SK-N-MC (cell line): ENCODE measurements around the gene PLA2G4B.

ENCODE experiments used
- EZH2 ChIP-seq: fragments of 200-600 bp; sonication (generic); IDR thresholded peaks from one replicate; pipeline ENCODE4 v1.6.1; 2017; ENCODE audit warnings: antibody characterized with exemption
- FOXP2 ChIP-seq: optimal IDR thresholded peaks from 2 replicates; pipeline ENCODE3; 2011; ENCODE audit warnings: mild to moderate bottlenecking, moderate library complexity; ENCODE audit not compliant: insufficient read depth; ENCODE audit errors: extremely low read length, control extremely low read depth
- POLR2AphosphoS5 ChIP-seq: IDR thresholded peaks from 2 replicates; pipeline ENCODE4 v1.6.1; 2012; ENCODE audit warnings: mild to moderate bottlenecking, low read depth, low read length, borderline replicate concordance

DNA sequence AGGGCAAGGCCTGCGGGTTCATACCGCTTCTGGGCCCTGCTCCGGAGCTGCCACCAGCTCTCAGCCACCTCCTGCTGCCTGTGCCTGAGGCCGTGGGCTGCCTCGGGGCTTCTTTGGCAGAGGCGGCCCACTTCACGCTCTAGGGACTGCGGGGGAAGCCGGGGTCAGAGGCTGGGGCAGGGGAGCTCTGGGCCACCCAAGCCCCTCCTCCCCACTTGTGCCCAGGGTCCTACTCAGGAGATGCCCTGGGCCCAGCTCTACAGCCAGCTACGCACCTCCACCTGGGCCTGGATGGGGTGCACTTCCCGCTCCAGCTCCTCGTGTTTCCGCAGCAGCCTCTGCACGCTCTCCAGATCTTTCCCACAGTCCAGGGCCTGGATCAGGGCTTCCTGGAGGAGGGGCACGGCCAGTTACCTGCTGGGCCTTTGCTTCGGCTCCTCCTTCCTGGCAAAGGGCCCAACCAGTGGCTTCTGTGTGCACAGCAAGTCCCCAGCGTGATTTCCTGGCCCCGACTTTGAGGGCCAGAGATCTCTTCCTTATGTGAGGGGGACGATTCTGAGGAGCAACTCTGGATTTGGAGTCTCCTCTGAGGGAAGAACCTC lies 24.0 kb downstream of the PLA2G4B start:
- TF ChIP-seq POLR2AphosphoS5 (no peak), EZH2 (no peak), FOXP2 (no peak)
